Gastroesophageal sphincter (tissue), 4 donors: Measurements from ENCODE around the gene SPINT2. TPM values are rescaled to one million over a fixed set of nuclear protein-coding genes. Genes with fewer than 3 reads are reported as not detected.
A peak's percentile ranks its signal among the peaks of the same experiment; 100 is the strongest.

Experiments used
- ATAC-seq: fragments of 150-250 bp; one replicate; pipeline ENCODE4 v1.9.1; 2016; ENCODE audit warnings: mild to moderate bottlenecking, moderate library complexity
- H3K27ac ChIP-seq, 4 donors: fragments of 200-600 bp; sonication (generic) in 3 of 4; 1 replicate in 3 of 4; 2 replicates in 1 of 4; pipeline ENCODE4 v1.5.1; 2016 to 2019
- H3K27me3 ChIP-seq: fragments of 200-600 bp; sonication (generic); one replicate; pipeline ENCODE4 v1.5.1; 2019
- H3K36me3 ChIP-seq, 2 donors: fragments of 200-600 bp; sonication (generic); one replicate each; pipeline ENCODE4 v1.5.1; 2019; ENCODE audit warnings: control low read depth in 1 of 2
- H3K4me1 ChIP-seq, 3 donors: fragments of 200-600 bp; sonication (generic); 1 replicate in 2 of 3; 2 replicates in 1 of 3; pipeline ENCODE4 v1.5.1; 2016 to 2019; ENCODE audit warnings: control low read depth in 2 of 3
- H3K4me3 ChIP-seq, 2 donors: fragments of 200-600 bp; sonication (generic); one replicate each; pipeline ENCODE4 v1.5.1; 2019; ENCODE audit warnings: mild to moderate bottlenecking in 1 of 2, moderate library complexity in 1 of 2
- H3K9me3 ChIP-seq, 3 donors: fragments of 200-600 bp; sonication (generic); one replicate each; pipeline ENCODE4 v1.5.1; 2017 to 2019; ENCODE audit warnings: control low read depth in 2 of 3
- CTCF ChIP-seq, 4 experiments: fragments of 200-600 bp in 2 of 4; fragments of 450-650 bp in 2 of 4; sonication (generic) in 1 of 4; IDR thresholded peaks; one replicate each; pipeline ENCODE4 v1.5.1; 2017 to 2019; ENCODE audit warnings: antibody characterized with exemption in 4 of 4, mild to moderate bottlenecking in 2 of 4, moderate library complexity in 2 of 4
- EP300 ChIP-seq: sonication (generic); formaldehyde crosslinking; IDR thresholded peaks from one replicate; pipeline ENCODE4 v1.6.1; 2017; ENCODE audit warnings: antibody characterized with exemption, mild to moderate bottlenecking
- POLR2A ChIP-seq, 2 donors: fragments of 450-650 bp; IDR thresholded peaks; one replicate each; pipeline ENCODE4 v1.6.1; 2017; ENCODE audit warnings: antibody characterized with exemption in 2 of 2, mild to moderate bottlenecking in 2 of 2, moderate library complexity in 1 of 2
- POLR2AphosphoS5 ChIP-seq: sonication (generic); formaldehyde crosslinking; IDR thresholded peaks from one replicate; pipeline ENCODE4 v1.6.1; 2017; ENCODE audit warnings: antibody characterized with exemption
- WGBS, 2 donors: methylation state at CpG; one replicate each; pipeline ENCODE4 v1.1.5; 2018; ENCODE audit warnings: low coverage in 1 of 2; 5-methylcytosine and 5-hydroxymethylcytosine counted together
- total RNA-seq, 4 donors: library from RNA; depleted of rRNA; stranded (reverse); fragments of >200 nt; gene quantifications; one replicate each; pipeline ENCODE4 v1.1.0, GENCODE V29; 2016

The SPINT2 gene
- total RNA-seq, 4 donors from 2014 or later, result 2.1 to 51.7 (median 10.9) TPM

- H3K4me1 ChIP-seq, result no peaks in the 10 kb centered on the region
- H3K36me3 ChIP-seq, result peaks cover 0 to 54% of the 10 kb centered on the region in 2 donors
- H3K27ac ChIP-seq, result no peak overlapping the region
- no peak for ATAC-seq
- 80% methylated on average over 3 of the region's 24 CpGs; no CpG with 5 or more reads in 1 of the 2 donors for WGBS, 2 donors
- H3K4me3 ChIP-seq, result no peak overlapping the region
- H3K9me3 ChIP-seq, result no peaks in the 10 kb centered on the region
- no peaks in the 10 kb centered on the region for H3K27me3 ChIP-seq
- TF ChIP-seq CTCF (IDR thresholded peaks at IDR 0.05) (no peak), EP300 (no peak), POLR2AphosphoS5 (no peak), POLR2A (IDR thresholded peaks at IDR 0.05) (no peak)
Observed at GRCh38 chr19:38308926-38309614, 44.7 kb downstream of the SPINT2 start.

DNA sequence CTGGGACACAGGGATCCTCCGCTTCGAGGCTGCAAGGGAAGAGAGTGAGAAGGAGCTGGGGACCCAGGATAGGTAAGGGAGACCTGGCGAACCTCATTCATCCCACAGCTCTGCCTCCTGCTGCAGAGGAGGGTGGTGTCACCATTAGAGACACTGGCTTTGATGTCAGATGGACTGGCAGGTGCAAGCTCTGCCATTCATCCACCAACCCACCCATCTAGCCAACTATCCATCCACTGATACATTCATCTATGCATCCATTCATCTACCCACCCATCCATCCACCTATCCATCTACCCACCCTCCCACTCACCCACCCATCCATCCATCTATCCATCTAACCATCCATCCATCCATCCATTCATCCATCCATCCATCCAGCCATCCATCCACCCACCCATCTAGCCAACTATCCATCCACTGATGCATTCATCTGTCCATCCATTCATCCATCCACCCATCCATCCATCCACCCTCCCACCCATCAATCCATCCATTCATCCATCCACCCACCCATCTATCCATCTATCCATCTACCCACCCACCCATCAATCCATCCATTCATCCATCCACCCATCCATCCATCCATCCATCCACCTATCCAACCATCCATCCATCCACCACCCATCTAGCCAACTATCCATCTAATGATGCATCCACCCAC lies 45.4 kb downstream of the SPINT2 start:
- no peak for ATAC-seq
- no peak for TF ChIP-seq POLR2A (IDR thresholded peaks at IDR 0.05)
- TF ChIP-seq CTCF (IDR thresholded peaks at IDR 0.05), result no peak
- TF ChIP-seq POLR2AphosphoS5, result no peak
- TF ChIP-seq EP300, result no peak
- no peak overlapping the region for H3K4me3 ChIP-seq
- H3K27me3 ChIP-seq, result no peaks in the 10 kb centered on the region
- H3K4me1 ChIP-seq, result peaks cover 0 to 1% (median 0%) of the 10 kb centered on the region in 3 donors
- H3K36me3 ChIP-seq, result peaks cover 0 to 49% of the 10 kb centered on the region in 2 donors
- WGBS, 2 donors, result 67 to 100% methylated on average over 1 of the region's 3 CpGs
- no peak overlapping the region for H3K27ac ChIP-seq
- no peaks in the 10 kb centered on the region for H3K9me3 ChIP-seq

GRCh38 chr19:38310279-38310670 lies 45.9 kb downstream of the SPINT2 start:
- no peaks in the 10 kb centered on the region for H3K27me3 ChIP-seq

DNA sequence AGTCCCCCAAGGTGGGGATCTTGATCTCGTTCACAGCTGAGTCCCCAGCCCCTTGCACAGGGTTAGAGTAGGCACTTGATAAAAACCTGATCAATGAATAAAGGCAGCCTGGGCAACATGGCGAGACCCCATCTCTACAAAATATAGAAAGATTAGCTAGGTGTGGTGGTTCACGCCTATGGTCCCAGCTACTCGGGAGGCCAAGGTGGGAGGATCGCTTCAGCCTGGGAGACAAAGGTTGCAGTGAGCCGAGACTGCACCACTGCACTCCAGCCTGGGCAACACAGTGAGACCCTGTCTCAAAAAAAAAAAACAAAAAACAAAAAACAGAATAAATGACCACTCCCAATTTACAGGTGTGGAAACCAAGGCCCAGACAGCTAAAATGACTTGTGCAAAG lies 46.6 kb downstream of the SPINT2 start:
- Histone ChIP-seq H3K9me3 (no peaks in the 10 kb centered on the region), H3K36me3 (peaks cover 0 to 37% of the 10 kb centered on the region in 2 donors), H3K4me3 (no peak overlapping the region), H3K27me3 (no peaks in the 10 kb centered on the region), H3K27ac (no peak overlapping the region), H3K4me1 (peaks cover 0 to 10% (median 5%) of the 10 kb centered on the region in 3 donors)
- no peak for ATAC-seq
- no peak for TF ChIP-seq POLR2A (IDR thresholded peaks at IDR 0.05)
- no peak for TF ChIP-seq EP300
- WGBS, 2 donors, result 100% methylated on average over 4 of the region's 6 CpGs; no CpG with 5 or more reads in 1 of the 2 donors

More at GRCh38 chr19:38310279-38310670, 45.9 kb downstream of the SPINT2 start:
- ATAC-seq, result no peak
- Histone ChIP-seq H3K4me3 (no peak overlapping the region), H3K36me3 (peaks cover 0 to 44% of the 10 kb centered on the region in 2 donors), H3K27ac (no peak overlapping the region), H3K4me1 (peaks cover 0 to 7% (median 3%) of the 10 kb centered on the region in 3 donors), H3K9me3 (no peaks in the 10 kb centered on the region)
- no peak for TF ChIP-seq POLR2AphosphoS5
- TF ChIP-seq CTCF (IDR thresholded peaks at IDR 0.05), result no peak
- no peak for TF ChIP-seq EP300
- no peak for TF ChIP-seq POLR2A (IDR thresholded peaks at IDR 0.05)
- WGBS, 2 donors, result 94% methylated on average over 2 of the region's 2 CpGs; no CpG with 5 or more reads in 1 of the 2 donors

GRCh38 chr19:38315657-38316476 lies 51.5 kb downstream of the SPINT2 start, which contains the start of gene YIF1B:
TSS of gene YIF1B (minus strand) at chr19:38315947. CDS start at chr19:38315917, 30 bp downstream.
- peak; percentile 83 for TF ChIP-seq POLR2AphosphoS5
- peak in 1 of 2 donors; percentile 19 for TF ChIP-seq POLR2A (IDR thresholded peaks at IDR 0.05)
- peak in 1 of 4 experiments; percentile 8 for TF ChIP-seq CTCF (IDR thresholded peaks at IDR 0.05)
- TF ChIP-seq EP300, result no peak
- no peaks in the 10 kb centered on the region for H3K9me3 ChIP-seq
- no peaks in the 10 kb centered on the region for H3K36me3 ChIP-seq
- peak within 1 kb of the TSS; percentile 57 to 61 for H3K4me3 ChIP-seq
- 5 to 6% methylated on average over 11 to 19 of the region's 64 CpGs for WGBS, 2 donors
- peak within 1 kb of the TSS; percentile 66 to 88 (median 82) for H3K27ac ChIP-seq
- peaks cover 0 to 46% (median 14%) of the 10 kb centered on the region in 3 donors for H3K4me1 ChIP-seq
- peaks cover 15% of the 10 kb centered on the region for H3K27me3 ChIP-seq
- ATAC-seq, result peak; percentile 97
